WTC11 (cell line): ENCODE data around the gene ZNF500. TPM values are rescaled to one million over a fixed set of nuclear protein-coding genes. Genes with fewer than 3 reads are reported as not detected.

Experiments used
- ATAC-seq: fragments of 200-7000 bp; cut with Tn5 transposase; 2 replicates; pipeline ENCODE4 v1.10.0; 2021; ENCODE audit warnings: mild to moderate bottlenecking, moderate library complexity
- CTCF ChIA-PET: fragments of 300-600 bp; sonication (Branson Sonifier 250); formaldehyde crosslinking; loops from one replicate; lab custom pipeline; 2021; ENCODE audit warnings: antibody characterized with exemption; lab: Charles Lee
- POLR2A ChIA-PET: fragments of 350-600 bp; sonication (Branson Sonifier 250); formaldehyde crosslinking; loops from one replicate; lab custom pipeline; 2021; ENCODE audit warnings: antibody characterized with exemption; lab: Charles Lee
- DNase-seq: peaks from one replicate; pipeline ENCODE4 v3.0.0; 2021; ENCODE audit warnings: low spot score
- H3K27ac Mint-ChIP-seq: 2 replicates; pipeline ENCODE4 v1.8.0; 2021; ENCODE audit warnings: mixed read lengths
- H3K27me3 Mint-ChIP-seq: 2 replicates; pipeline ENCODE4 v1.8.0; 2021; ENCODE audit warnings: low read depth, mild to moderate bottlenecking, moderate library complexity, mixed read lengths
- H3K36me3 Mint-ChIP-seq: 2 replicates; pipeline ENCODE4 v1.8.0; 2021; ENCODE audit warnings: mixed read lengths
- H3K4me1 Mint-ChIP-seq: 2 replicates; pipeline ENCODE4 v1.8.0; 2022; ENCODE audit warnings: mixed read lengths
- H3K4me3 Mint-ChIP-seq: 2 replicates; pipeline ENCODE4 v1.8.0; 2021; ENCODE audit warnings: mild to moderate bottlenecking, moderate library complexity, mixed read lengths
- H3K9me3 Mint-ChIP-seq: 2 replicates; pipeline ENCODE4 v1.8.0; 2021; ENCODE audit warnings: mixed read lengths
- ATF1 ChIP-seq: sonication (generic); formaldehyde crosslinking; IDR thresholded peaks from 2 replicates; pipeline ENCODE4 v1.8.1; 2023; ENCODE audit warnings: mild to moderate bottlenecking, moderate library complexity, missing genetic modification reagents
- ATF2 ChIP-seq: sonication (generic); formaldehyde crosslinking; IDR thresholded peaks from 2 replicates; pipeline ENCODE4 v1.8.1; 2022; ENCODE audit warnings: low read depth, missing genetic modification reagents, borderline replicate concordance
- ELF4 ChIP-seq: sonication (generic); formaldehyde crosslinking; IDR thresholded peaks from 2 replicates; pipeline ENCODE4 v1.8.1; 2022; ENCODE audit warnings: low read depth, mild to moderate bottlenecking, moderate library complexity, missing genetic modification reagents
- ERG ChIP-seq: fragments of 250-450 bp; sonication (Bioruptor Pico); IDR thresholded peaks from 2 replicates; pipeline ENCODE4 v1.8.0; 2021; ENCODE audit warnings: mild to moderate bottlenecking
- ESRRA ChIP-seq: sonication (generic); formaldehyde crosslinking; IDR thresholded peaks from 2 replicates; pipeline ENCODE4 v1.8.1; 2022; ENCODE audit warnings: mild to moderate bottlenecking, missing genetic modification reagents, borderline replicate concordance
- ETV6 ChIP-seq: sonication (generic); formaldehyde crosslinking; IDR thresholded peaks from 2 replicates; pipeline ENCODE4 v1.8.1; 2022; ENCODE audit warnings: mild to moderate bottlenecking, missing genetic modification reagents
- FOXK1 ChIP-seq: sonication (generic); formaldehyde crosslinking; IDR thresholded peaks from 2 replicates; pipeline ENCODE4 v1.8.0; 2022; ENCODE audit warnings: mild to moderate bottlenecking, moderate library complexity, missing genetic modification reagents
- GTF2I ChIP-seq: fragments of 250-450 bp; sonication (Bioruptor Pico); conservative IDR thresholded peaks from 2 replicates; pipeline ENCODE4 v1.4.0; 2021; ENCODE audit warnings: mild to moderate bottlenecking
- HMGA2 ChIP-seq: fragments of 250-450 bp; sonication (Bioruptor Pico); IDR thresholded peaks from 2 replicates; pipeline ENCODE4 v1.4.0; 2021; ENCODE audit warnings: mild to moderate bottlenecking, moderate library complexity
- JUN ChIP-seq: sonication (generic); formaldehyde crosslinking; IDR thresholded peaks from 2 replicates; pipeline ENCODE4 v1.8.0; 2023; ENCODE audit warnings: mild to moderate bottlenecking, missing genetic modification reagents
- NR2C2 ChIP-seq: sonication (generic); formaldehyde crosslinking; IDR thresholded peaks from 2 replicates; pipeline ENCODE4 v1.8.0; 2022; ENCODE audit warnings: mild to moderate bottlenecking, missing genetic modification reagents
- NR3C1 ChIP-seq: sonication (generic); formaldehyde crosslinking; conservative IDR thresholded peaks from 2 replicates; pipeline ENCODE4 v1.8.1; 2023; ENCODE audit warnings: low read depth, mild to moderate bottlenecking, missing genetic modification reagents
- PRDM15 ChIP-seq: sonication (generic); formaldehyde crosslinking; IDR thresholded peaks from 2 replicates; pipeline ENCODE4 v1.8.0; 2022; ENCODE audit warnings: missing genetic modification reagents
- PRRX2 ChIP-seq: fragments of 250-450 bp; sonication (Bioruptor Pico); IDR thresholded peaks from 2 replicates; pipeline ENCODE4 v1.8.0; 2021; ENCODE audit warnings: mild to moderate bottlenecking
- RELA ChIP-seq: sonication (generic); formaldehyde crosslinking; IDR thresholded peaks from 2 replicates; pipeline ENCODE4 v1.8.1; 2022; ENCODE audit warnings: missing genetic modification reagents, mild to moderate bottlenecking, borderline replicate concordance
- RORB ChIP-seq: fragments of 250-450 bp; sonication (Bioruptor Pico); IDR thresholded peaks from 2 replicates; pipeline ENCODE4 v1.9.0; 2021; ENCODE audit warnings: mild to moderate bottlenecking
- TP53 ChIP-seq: sonication (generic); formaldehyde crosslinking; IDR thresholded peaks from 2 replicates; pipeline ENCODE4 v1.8.1; 2023; ENCODE audit warnings: mild to moderate bottlenecking, missing genetic modification reagents
- ZNF138 ChIP-seq: sonication (generic); formaldehyde crosslinking; conservative IDR thresholded peaks from 2 replicates; pipeline ENCODE4 v1.8.1; 2022; ENCODE audit warnings: mild to moderate bottlenecking, moderate library complexity, missing genetic modification reagents
- ZNF263 ChIP-seq: sonication (generic); formaldehyde crosslinking; IDR thresholded peaks from 2 replicates; pipeline ENCODE4 v1.8.1; 2022; ENCODE audit warnings: low read depth, mild to moderate bottlenecking, moderate library complexity, missing genetic modification reagents
- total RNA-seq: library from RNA; stranded (reverse); gene quantifications from 3 replicates; pipeline ENCODE4 v1.2.3, GENCODE V29; 2021
- TF ChIP-seq, protein P1 (sequence below): fragments of 250-450 bp; sonication (Bioruptor Pico); IDR thresholded peaks from 2 replicates; pipeline ENCODE4 v1.9.0; 2021; ENCODE audit warnings: mild to moderate bottlenecking
- TF ChIP-seq, protein P2 (sequence below): fragments of 250-450 bp; sonication (Bioruptor Pico); IDR thresholded peaks from 2 replicates; pipeline ENCODE4 v2.1.2; 2022; ENCODE audit warnings: mild to moderate bottlenecking, moderate library complexity
- TF ChIP-seq, protein P3 (sequence below): fragments of 250-450 bp; sonication (Bioruptor Pico); IDR thresholded peaks from 2 replicates; pipeline ENCODE4 v1.9.0; 2021; ENCODE audit warnings: moderate library complexity, mild to moderate bottlenecking, inconsistent platforms, borderline replicate concordance

The ZNF500 gene
- total RNA-seq, 1 experiment from 2014 or later = 19.9 TPM

GRCh38 chr16:4766875-4767628, at the start of gene ZNF500 (continued):
- TF ChIP-seq, protein P1, sequence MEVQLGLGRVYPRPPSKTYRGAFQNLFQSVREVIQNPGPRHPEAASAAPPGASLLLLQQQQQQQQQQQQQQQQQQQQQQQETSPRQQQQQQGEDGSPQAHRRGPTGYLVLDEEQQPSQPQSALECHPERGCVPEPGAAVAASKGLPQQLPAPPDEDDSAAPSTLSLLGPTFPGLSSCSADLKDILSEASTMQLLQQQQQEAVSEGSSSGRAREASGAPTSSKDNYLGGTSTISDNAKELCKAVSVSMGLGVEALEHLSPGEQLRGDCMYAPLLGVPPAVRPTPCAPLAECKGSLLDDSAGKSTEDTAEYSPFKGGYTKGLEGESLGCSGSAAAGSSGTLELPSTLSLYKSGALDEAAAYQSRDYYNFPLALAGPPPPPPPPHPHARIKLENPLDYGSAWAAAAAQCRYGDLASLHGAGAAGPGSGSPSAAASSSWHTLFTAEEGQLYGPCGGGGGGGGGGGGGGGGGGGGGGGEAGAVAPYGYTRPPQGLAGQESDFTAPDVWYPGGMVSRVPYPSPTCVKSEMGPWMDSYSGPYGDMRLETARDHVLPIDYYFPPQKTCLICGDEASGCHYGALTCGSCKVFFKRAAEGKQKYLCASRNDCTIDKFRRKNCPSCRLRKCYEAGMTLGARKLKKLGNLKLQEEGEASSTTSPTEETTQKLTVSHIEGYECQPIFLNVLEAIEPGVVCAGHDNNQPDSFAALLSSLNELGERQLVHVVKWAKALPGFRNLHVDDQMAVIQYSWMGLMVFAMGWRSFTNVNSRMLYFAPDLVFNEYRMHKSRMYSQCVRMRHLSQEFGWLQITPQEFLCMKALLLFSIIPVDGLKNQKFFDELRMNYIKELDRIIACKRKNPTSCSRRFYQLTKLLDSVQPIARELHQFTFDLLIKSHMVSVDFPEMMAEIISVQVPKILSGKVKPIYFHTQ (CRISPR knock-in tag) = no peak
- TF ChIP-seq RORB (CRISPR knock-in tag) (no peak), ATF2 (no peak), PRDM15 (no peak), TP53 (CRISPR knock-in tag) (no peak), ATF1 (CRISPR knock-in tag) (no peak), HMGA2 (CRISPR knock-in tag) (no peak; the same call in 1 of the 2 replicates), ZNF263 (CRISPR knock-in tag) (no peak), ELF4 (CRISPR knock-in tag) (no peak), ZNF138 (CRISPR knock-in tag) (no peak), NR3C1 (no peak)
- TF ChIP-seq, protein P2, sequence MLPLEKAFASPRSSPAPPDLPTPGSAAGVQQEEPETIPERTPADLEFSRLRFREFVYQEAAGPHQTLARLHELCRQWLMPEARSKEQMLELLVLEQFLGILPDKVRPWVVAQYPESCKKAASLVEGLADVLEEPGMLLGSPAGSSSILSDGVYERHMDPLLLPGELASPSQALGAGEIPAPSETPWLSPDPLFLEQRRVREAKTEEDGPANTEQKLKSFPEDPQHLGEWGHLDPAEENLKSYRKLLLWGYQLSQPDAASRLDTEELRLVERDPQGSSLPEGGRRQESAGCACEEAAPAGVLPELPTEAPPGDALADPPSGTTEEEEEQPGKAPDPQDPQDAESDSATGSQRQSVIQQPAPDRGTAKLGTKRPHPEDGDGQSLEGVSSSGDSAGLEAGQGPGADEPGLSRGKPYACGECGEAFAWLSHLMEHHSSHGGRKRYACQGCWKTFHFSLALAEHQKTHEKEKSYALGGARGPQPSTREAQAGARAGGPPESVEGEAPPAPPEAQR = no peak
- TF ChIP-seq, protein P3, sequence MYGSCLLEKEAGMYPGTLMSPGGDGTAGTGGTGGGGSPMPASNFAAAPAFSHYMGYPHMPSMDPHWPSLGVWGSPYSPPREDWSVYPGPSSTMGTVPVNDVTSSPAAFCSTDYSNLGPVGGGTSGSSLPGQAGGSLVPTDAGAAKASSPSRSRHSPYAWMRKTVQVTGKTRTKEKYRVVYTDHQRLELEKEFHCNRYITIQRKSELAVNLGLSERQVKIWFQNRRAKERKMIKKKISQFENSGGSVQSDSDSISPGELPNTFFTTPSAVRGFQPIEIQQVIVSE (CRISPR knock-in tag) = no peak

DNA sequence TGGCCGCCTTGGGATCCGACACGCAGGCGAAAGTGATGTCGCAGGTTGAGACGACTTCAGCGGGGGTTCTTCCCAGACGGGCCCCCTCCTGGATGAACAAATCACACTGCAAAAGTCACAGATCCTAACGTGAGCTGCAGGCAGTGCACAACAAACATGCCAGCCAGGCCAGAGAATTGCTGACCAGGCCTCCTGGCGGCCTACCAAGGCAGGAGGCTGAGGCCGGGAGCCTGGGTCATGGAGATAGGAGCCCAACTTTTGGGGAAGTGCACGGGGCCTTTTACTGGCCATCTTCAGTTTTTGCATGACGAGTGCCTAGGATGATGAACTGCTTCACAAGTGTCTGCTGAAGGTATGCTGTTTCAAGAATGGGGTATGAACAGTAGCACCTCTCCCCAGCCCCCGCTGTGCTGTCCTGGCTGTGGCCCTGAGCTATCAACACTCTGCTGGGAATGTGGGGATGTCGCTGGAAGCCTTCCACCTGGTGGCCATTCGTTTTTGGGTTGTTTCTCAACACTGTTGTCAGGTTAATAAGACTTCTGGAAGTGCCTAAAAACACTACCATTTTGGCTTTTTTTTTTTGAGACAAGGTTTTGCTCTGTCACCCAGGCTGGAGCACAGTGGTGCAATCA, 47.7 kb upstream of the ZNF500 start:
- POLR2A ChIA-PET = no interaction called here
- Mint-ChIP-seq H3K27me3 (no peaks in the 10 kb centered on the region), H3K4me1 (no peaks in the 10 kb centered on the region), H3K36me3 (peaks cover 67% of the 10 kb centered on the region), H3K27ac (no peak overlapping the region), H3K9me3 (no peaks in the 10 kb centered on the region), H3K4me3 (no peak overlapping the region)
- CTCF ChIA-PET = interaction anchor here (0.7 to 1.3 kb wide), 5 partner anchors 12 to 211 kb away, joined by 3 to 7 read pairs (median 3); partner anchors contain the start of genes ANKS3, DNAAF8 and ROGDI
- TF ChIP-seq ZNF263 (CRISPR knock-in tag) (no peak), NR2C2 (CRISPR knock-in tag) (no peak), ERG (CRISPR knock-in tag) (no peak), GTF2I (CRISPR knock-in tag) (no peak), PRRX2 (CRISPR knock-in tag) (no peak), ETV6 (CRISPR knock-in tag) (no peak), ESRRA (CRISPR knock-in tag) (no peak), RELA (CRISPR knock-in tag) (no peak), JUN (CRISPR knock-in tag) (no peak), FOXK1 (no peak)
- ATAC-seq (no peak; the same call in 1 of the 2 replicates), DNase-seq (no peak)
